Mesendoderm (in vitro differentiated cells): ENCODE results near the gene KIF6.

Source experiments
- DNase-seq: peaks from one replicate; pipeline ENCODE4 v3.0.0; 2013
- H2AK5ac ChIP-seq: 2 replicates; pipeline ENCODE4 v1.6.1; 2013; ENCODE audit warnings: low read length, inconsistent platforms
- H2BK120ac ChIP-seq: 2 replicates; pipeline ENCODE4 v1.6.1; 2013; ENCODE audit warnings: low read depth, mild to moderate bottlenecking, low read length, moderate library complexity, mixed read lengths
- H2BK15ac ChIP-seq: replicated peaks from 2 replicates; pipeline ENCODE4 v1.6.1; 2013; ENCODE audit warnings: low read depth, mild to moderate bottlenecking, moderate library complexity
- H2BK5ac ChIP-seq: 2 replicates; pipeline ENCODE4 v1.6.1; 2013; ENCODE audit warnings: low read length, inconsistent platforms
- H3K18ac ChIP-seq: 2 replicates; pipeline ENCODE4 v1.6.1; 2013; ENCODE audit warnings: mild to moderate bottlenecking, low read length, mixed read lengths
- H3K23ac ChIP-seq: one replicate; pipeline ENCODE4 v1.6.1; 2013; ENCODE audit warnings: low read length
- H3K27ac ChIP-seq: 2 replicates; pipeline ENCODE4 v1.5.1; 2013; ENCODE audit warnings: low read depth, mild to moderate bottlenecking, inconsistent platforms, low read length, moderate library complexity
- H3K27me3 ChIP-seq: 2 replicates; pipeline ENCODE4 v1.6.1; 2013; ENCODE audit warnings: low read length, control low read depth, mild to moderate bottlenecking, inconsistent platforms; ENCODE audit not compliant: insufficient read depth, poor library complexity
- H3K36me3 ChIP-seq: 2 replicates; pipeline ENCODE4 v1.6.1; 2013; ENCODE audit warnings: low read length, inconsistent platforms; ENCODE audit not compliant: control insufficient read depth, insufficient read depth
- H3K4ac ChIP-seq: one replicate; pipeline ENCODE4 v1.6.1; 2013; ENCODE audit warnings: low read depth, mild to moderate bottlenecking, low read length, moderate library complexity
- H3K4me1 ChIP-seq: 2 replicates; pipeline ENCODE4 v1.6.1; 2013; ENCODE audit warnings: low read depth, low read length, inconsistent platforms; ENCODE audit not compliant: control insufficient read depth
- H3K4me2 ChIP-seq: 2 replicates; pipeline ENCODE4 v1.6.1; 2013; ENCODE audit warnings: low read length
- H3K4me3 ChIP-seq: 2 replicates; pipeline ENCODE4 v1.5.1; 2013; ENCODE audit warnings: mild to moderate bottlenecking, low read length
- H3K56ac ChIP-seq: one replicate; pipeline ENCODE4 v1.6.1; 2013; ENCODE audit warnings: low read length
- H3K79me1 ChIP-seq: 2 replicates; pipeline ENCODE4 v1.6.1; 2013; ENCODE audit warnings: low read length, inconsistent platforms
- H3K79me2 ChIP-seq: 2 replicates; pipeline ENCODE4 v1.6.1; 2013; ENCODE audit warnings: mild to moderate bottlenecking, low read length; ENCODE audit not compliant: control insufficient read depth, insufficient read depth
- H3K9ac ChIP-seq: 2 replicates; pipeline ENCODE4 v1.6.1; 2013; ENCODE audit warnings: low read length, inconsistent platforms
- H4K5ac ChIP-seq: one replicate; pipeline ENCODE4 v1.6.1; 2013; ENCODE audit warnings: low read length
- H4K8ac ChIP-seq: one replicate; pipeline ENCODE4 v1.6.1; 2013; ENCODE audit warnings: low read depth, mild to moderate bottlenecking, control low read depth, low read length, moderate library complexity
- WGBS: extraction: QIAGEN DNeasy Blood & Tissue Kit; methylation state at CpG from one replicate; pipeline ENCODE4 v1.1.7; 2013; ENCODE audit warnings: low lambda C conversion rate, missing lambda C conversion rate; ENCODE audit not compliant: insufficient coverage; ENCODE audit errors: extremely low coverage; 5-methylcytosine and 5-hydroxymethylcytosine counted together

KIF6 gene

GRCh38 chr6:39421383-39422225, 303.6 kb downstream of the KIF6 start:
- Histone ChIP-seq H3K4me2 (no peak overlapping the region), H3K9ac (no peak overlapping the region), H3K18ac (no peak overlapping the region), H3K27ac (no peak overlapping the region), H3K56ac (no peak overlapping the region), H3K36me3 (no peaks in the 10 kb centered on the region), H4K8ac (no peak overlapping the region), H3K23ac (no peak overlapping the region), H3K4ac (no peak overlapping the region), H2AK5ac (no peak overlapping the region), H3K4me3 (no peak overlapping the region), H3K79me1 (no peaks in the 10 kb centered on the region), H2BK120ac (no peak overlapping the region), H4K5ac (no peak overlapping the region), H2BK15ac (no peak overlapping the region), H3K27me3 (no peaks in the 10 kb centered on the region), H3K4me1 (no peaks in the 10 kb centered on the region), H2BK5ac (no peak overlapping the region), H3K79me2 (no peaks in the 10 kb centered on the region)
- WGBS = 100% methylated on average over 2 of the region's 11 CpGs
- no peak for DNase-seq

GRCh38 chr6:39420300-39421265, 304.6 kb downstream of the KIF6 start:
- H3K79me1 ChIP-seq = no peaks in the 10 kb centered on the region
- no peak overlapping the region for H4K5ac ChIP-seq
- no peak overlapping the region for H2BK5ac ChIP-seq
- no peak overlapping the region for H2BK120ac ChIP-seq
- no peak overlapping the region for H2BK15ac ChIP-seq
- no peaks in the 10 kb centered on the region for H3K36me3 ChIP-seq
- no peak overlapping the region for H2AK5ac ChIP-seq
- H3K4me3 ChIP-seq = no peak overlapping the region
- no peak overlapping the region for H3K18ac ChIP-seq
- H3K27ac ChIP-seq = no peak overlapping the region
- WGBS = no CpG with 5 or more reads among the region's 15 CpGs
- no peak overlapping the region for H3K56ac ChIP-seq
- no peak overlapping the region for H3K9ac ChIP-seq
- H4K8ac ChIP-seq = no peak overlapping the region
- H3K4me2 ChIP-seq = no peak overlapping the region
- H3K79me2 ChIP-seq = no peaks in the 10 kb centered on the region
- no peak for DNase-seq
- H3K4ac ChIP-seq = no peak overlapping the region
- H3K4me1 ChIP-seq = no peaks in the 10 kb centered on the region
- no peak overlapping the region for H3K23ac ChIP-seq
- no peaks in the 10 kb centered on the region for H3K27me3 ChIP-seq

- no peak overlapping the region for H3K9ac ChIP-seq
- no peak overlapping the region for H3K18ac ChIP-seq
- H3K79me2 ChIP-seq = no peaks in the 10 kb centered on the region
- H3K27ac ChIP-seq = no peak overlapping the region
- H3K36me3 ChIP-seq = no peaks in the 10 kb centered on the region
- DNase-seq = no peak
- no CpG with 5 or more reads among the region's 3 CpGs for WGBS
- H3K56ac ChIP-seq = no peak overlapping the region
- no peak overlapping the region for H3K4me2 ChIP-seq
- H3K4ac ChIP-seq = no peak overlapping the region
- H4K5ac ChIP-seq = no peak overlapping the region
- no peak overlapping the region for H2BK5ac ChIP-seq
- H2AK5ac ChIP-seq = no peak overlapping the region
- no peak overlapping the region for H4K8ac ChIP-seq
- H3K4me1 ChIP-seq = no peaks in the 10 kb centered on the region
- H3K23ac ChIP-seq = no peak overlapping the region
- H3K4me3 ChIP-seq = no peak overlapping the region
- no peak overlapping the region for H2BK15ac ChIP-seq
- no peaks in the 10 kb centered on the region for H3K79me1 ChIP-seq
- no peak overlapping the region for H2BK120ac ChIP-seq
- H3K27me3 ChIP-seq = no peaks in the 10 kb centered on the region
Measured at GRCh38 chr6:39419607-39420006, 305.6 kb downstream of the KIF6 start.

GRCh38 chr6:39417440-39417839, 307.8 kb downstream of the KIF6 start:
- Histone ChIP-seq H3K9ac (no peak overlapping the region), H3K79me2 (no peaks in the 10 kb centered on the region), H2AK5ac (no peak overlapping the region), H3K27ac (no peak overlapping the region), H2BK120ac (no peak overlapping the region), H4K8ac (no peak overlapping the region), H3K27me3 (no peaks in the 10 kb centered on the region), H3K4ac (no peak overlapping the region), H3K4me3 (no peak overlapping the region), H3K4me2 (no peak overlapping the region), H3K79me1 (no peaks in the 10 kb centered on the region), H3K23ac (no peak overlapping the region), H2BK5ac (no peak overlapping the region), H3K36me3 (no peaks in the 10 kb centered on the region), H3K56ac (no peak overlapping the region), H4K5ac (no peak overlapping the region), H3K4me1 (no peaks in the 10 kb centered on the region), H3K18ac (no peak overlapping the region), H2BK15ac (no peak overlapping the region)
- 100% methylated on average over 1 of the region's 2 CpGs for WGBS
- no peak for DNase-seq

GRCh38 chr6:39416728-39417127, 308.5 kb downstream of the KIF6 start:
- H3K27ac ChIP-seq = no peak overlapping the region
- no peak overlapping the region for H2AK5ac ChIP-seq
- no peak overlapping the region for H4K8ac ChIP-seq
- no peak overlapping the region for H3K9ac ChIP-seq
- no peak overlapping the region for H3K4me3 ChIP-seq
- H3K4me2 ChIP-seq = no peak overlapping the region
- no CpG with 5 or more reads among the region's 4 CpGs for WGBS
- H3K18ac ChIP-seq = no peak overlapping the region
- no peak overlapping the region for H2BK5ac ChIP-seq
- H3K4ac ChIP-seq = no peak overlapping the region
- no peaks in the 10 kb centered on the region for H3K27me3 ChIP-seq
- H3K4me1 ChIP-seq = no peaks in the 10 kb centered on the region
- peak; percentile 90 for DNase-seq
- H2BK15ac ChIP-seq = no peak overlapping the region
- H3K79me1 ChIP-seq = no peaks in the 10 kb centered on the region
- H3K23ac ChIP-seq = no peak overlapping the region
- no peak overlapping the region for H4K5ac ChIP-seq
- H3K79me2 ChIP-seq = no peaks in the 10 kb centered on the region
- H3K56ac ChIP-seq = no peak overlapping the region
- H3K36me3 ChIP-seq = no peaks in the 10 kb centered on the region
- no peak overlapping the region for H2BK120ac ChIP-seq
